Raji (cell line): ENCODE results near the gene SLCO4A1.

Experiments
- POLR2A ChIP-seq: IDR thresholded peaks from 2 replicates; pipeline ENCODE4 v1.6.1; 2011; ENCODE audit warnings: low read depth, low read length, control low read depth; ENCODE audit not compliant: insufficient read depth

The SLCO4A1 gene

GRCh38 chr20:62644802-62645496 lies 2.6 kb downstream of the SLCO4A1 start:
- TF ChIP-seq POLR2A, result no peak

GRCh38 chr20:62645613-62646012 lies 3.3 kb downstream of the SLCO4A1 start:
- TF ChIP-seq POLR2A, result no peak

- no peak for TF ChIP-seq POLR2A
Observed at GRCh38 chr20:62646851-62647520, 4.7 kb downstream of the SLCO4A1 start.

- no peak for TF ChIP-seq POLR2A
Observed at GRCh38 chr20:62647521-62648317, 5.4 kb downstream of the SLCO4A1 start.

- TF ChIP-seq POLR2A, result no peak
Observed at GRCh38 chr20:62648318-62648995, 6.2 kb downstream of the SLCO4A1 start.

- TF ChIP-seq POLR2A, result no peak
Observed at GRCh38 chr20:62649140-62649539, 6.8 kb downstream of the SLCO4A1 start.

GRCh38 chr20:62650551-62651284 lies 8.4 kb downstream of the SLCO4A1 start:
- no peak for TF ChIP-seq POLR2A

GRCh38 chr20:62651285-62652021 lies 9.2 kb downstream of the SLCO4A1 start:
- no peak for TF ChIP-seq POLR2A

GRCh38 chr20:62652041-62652893 lies 10.0 kb downstream of the SLCO4A1 start:
- TF ChIP-seq POLR2A, result no peak

- no peak for TF ChIP-seq POLR2A
Observed at GRCh38 chr20:62652894-62653305, 10.6 kb downstream of the SLCO4A1 start.

- TF ChIP-seq POLR2A, result no peak
Observed at GRCh38 chr20:62653373-62653772, 11.1 kb downstream of the SLCO4A1 start.

GRCh38 chr20:62653951-62654685 lies 11.8 kb downstream of the SLCO4A1 start:
- no peak for TF ChIP-seq POLR2A
